OCI-LY7 (cell line): ENCODE measurements around the gene SUFU.

Source experiments
- EZH2phosphoT487 ChIP-seq: fragments of 200-600 bp; sonication (generic); IDR thresholded peaks from 2 replicates; pipeline ENCODE4 v1.6.1; 2018; ENCODE audit warnings: low read depth, borderline replicate concordance, mild to moderate bottlenecking, mixed run types, antibody characterized with exemption, low read length, moderate library complexity, mixed read lengths
- TF ChIP-seq, protein P1 (sequence below): fragments of 200-600 bp; sonication (generic); conservative IDR thresholded peaks from 2 replicates; pipeline ENCODE4 v1.5.1; 2014; ENCODE audit warnings: mild to moderate bottlenecking, antibody characterized with exemption, low read length, moderate library complexity, mixed read lengths

DNA sequence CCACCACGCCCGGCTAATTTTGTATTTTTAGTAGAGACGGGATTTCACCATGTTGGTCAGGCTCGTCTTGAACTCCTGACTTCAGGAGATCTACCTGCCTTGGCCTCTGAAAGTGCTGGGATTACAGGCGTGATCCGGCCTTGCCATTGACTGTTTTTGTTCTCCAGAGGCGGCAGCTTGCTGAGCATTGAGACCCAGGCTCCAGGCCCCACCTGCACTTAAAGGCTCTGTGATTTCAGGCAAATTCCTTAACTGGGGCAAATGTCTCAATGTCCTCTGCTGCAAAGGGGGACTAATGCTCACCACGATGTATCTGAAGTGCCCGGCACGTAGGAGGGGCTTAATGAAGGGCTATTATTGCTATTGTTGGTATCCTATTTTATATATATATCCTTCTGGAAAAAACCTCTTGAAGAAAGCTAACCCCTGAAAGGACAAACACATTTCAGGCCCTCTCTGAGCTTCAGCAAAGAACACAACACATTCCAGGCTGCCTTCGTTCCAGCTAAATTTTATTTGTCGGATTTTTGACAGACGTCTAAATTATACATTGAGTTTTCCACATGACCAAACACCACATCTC, 169.6 kb downstream of the SUFU start:
- TF ChIP-seq, protein P1, sequence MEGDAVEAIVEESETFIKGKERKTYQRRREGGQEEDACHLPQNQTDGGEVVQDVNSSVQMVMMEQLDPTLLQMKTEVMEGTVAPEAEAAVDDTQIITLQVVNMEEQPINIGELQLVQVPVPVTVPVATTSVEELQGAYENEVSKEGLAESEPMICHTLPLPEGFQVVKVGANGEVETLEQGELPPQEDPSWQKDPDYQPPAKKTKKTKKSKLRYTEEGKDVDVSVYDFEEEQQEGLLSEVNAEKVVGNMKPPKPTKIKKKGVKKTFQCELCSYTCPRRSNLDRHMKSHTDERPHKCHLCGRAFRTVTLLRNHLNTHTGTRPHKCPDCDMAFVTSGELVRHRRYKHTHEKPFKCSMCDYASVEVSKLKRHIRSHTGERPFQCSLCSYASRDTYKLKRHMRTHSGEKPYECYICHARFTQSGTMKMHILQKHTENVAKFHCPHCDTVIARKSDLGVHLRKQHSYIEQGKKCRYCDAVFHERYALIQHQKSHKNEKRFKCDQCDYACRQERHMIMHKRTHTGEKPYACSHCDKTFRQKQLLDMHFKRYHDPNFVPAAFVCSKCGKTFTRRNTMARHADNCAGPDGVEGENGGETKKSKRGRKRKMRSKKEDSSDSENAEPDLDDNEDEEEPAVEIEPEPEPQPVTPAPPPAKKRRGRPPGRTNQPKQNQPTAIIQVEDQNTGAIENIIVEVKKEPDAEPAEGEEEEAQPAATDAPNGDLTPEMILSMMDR: no peak
- no peak for TF ChIP-seq EZH2phosphoT487
